Vagina (tissue), 2 donors: ENCODE data around the gene CRACDL.

ENCODE experiments used
- POLR2A ChIP-seq, 2 donors: fragments of 450-650 bp; IDR thresholded peaks; one replicate each; pipeline ENCODE4 v1.6.1; 2017; ENCODE audit warnings: antibody characterized with exemption in 2 of 2, mild to moderate bottlenecking in 2 of 2, moderate library complexity in 2 of 2
- POLR2AphosphoS5 ChIP-seq, 2 donors: sonication (generic); formaldehyde crosslinking; IDR thresholded peaks; one replicate each; pipeline ENCODE4 v1.9.0; 2017; ENCODE audit warnings: antibody characterized with exemption in 2 of 2, mild to moderate bottlenecking in 2 of 2, low read depth in 1 of 2; ENCODE audit not compliant: insufficient read depth in 1 of 2

- TF ChIP-seq POLR2A (IDR thresholded peaks at IDR 0.05) (no peak), POLR2AphosphoS5 (IDR thresholded peaks at IDR 0.05; ENCODE audit: insufficient read depth in 1 of 2, low read depth in 1 of 2) (no peak)
These were observed 96.7 kb downstream of the CRACDL start for GRCh38 chr2:98839292-98839691.
